HG02885 (cell line): ENCODE data around the gene XYLT1.
"Not testable (repeated sequence)": the region's sequence is repeated elsewhere in the genome, so short reads cannot be mapped to it uniquely, and the experiment has no call there.

ENCODE experiments used
- ATAC-seq: cut with Tn5 transposase; IDR thresholded peaks from one replicate; pipeline ENCODE4 v1.9.1; 2021; ENCODE audit warnings: mild to moderate bottlenecking; ENCODE audit not compliant: unreplicated experiment, poor library complexity

The XYLT1 gene, protein sequence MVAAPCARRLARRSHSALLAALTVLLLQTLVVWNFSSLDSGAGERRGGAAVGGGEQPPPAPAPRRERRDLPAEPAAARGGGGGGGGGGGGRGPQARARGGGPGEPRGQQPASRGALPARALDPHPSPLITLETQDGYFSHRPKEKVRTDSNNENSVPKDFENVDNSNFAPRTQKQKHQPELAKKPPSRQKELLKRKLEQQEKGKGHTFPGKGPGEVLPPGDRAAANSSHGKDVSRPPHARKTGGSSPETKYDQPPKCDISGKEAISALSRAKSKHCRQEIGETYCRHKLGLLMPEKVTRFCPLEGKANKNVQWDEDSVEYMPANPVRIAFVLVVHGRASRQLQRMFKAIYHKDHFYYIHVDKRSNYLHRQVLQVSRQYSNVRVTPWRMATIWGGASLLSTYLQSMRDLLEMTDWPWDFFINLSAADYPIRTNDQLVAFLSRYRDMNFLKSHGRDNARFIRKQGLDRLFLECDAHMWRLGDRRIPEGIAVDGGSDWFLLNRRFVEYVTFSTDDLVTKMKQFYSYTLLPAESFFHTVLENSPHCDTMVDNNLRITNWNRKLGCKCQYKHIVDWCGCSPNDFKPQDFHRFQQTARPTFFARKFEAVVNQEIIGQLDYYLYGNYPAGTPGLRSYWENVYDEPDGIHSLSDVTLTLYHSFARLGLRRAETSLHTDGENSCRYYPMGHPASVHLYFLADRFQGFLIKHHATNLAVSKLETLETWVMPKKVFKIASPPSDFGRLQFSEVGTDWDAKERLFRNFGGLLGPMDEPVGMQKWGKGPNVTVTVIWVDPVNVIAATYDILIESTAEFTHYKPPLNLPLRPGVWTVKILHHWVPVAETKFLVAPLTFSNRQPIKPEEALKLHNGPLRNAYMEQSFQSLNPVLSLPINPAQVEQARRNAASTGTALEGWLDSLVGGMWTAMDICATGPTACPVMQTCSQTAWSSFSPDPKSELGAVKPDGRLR

DNA sequence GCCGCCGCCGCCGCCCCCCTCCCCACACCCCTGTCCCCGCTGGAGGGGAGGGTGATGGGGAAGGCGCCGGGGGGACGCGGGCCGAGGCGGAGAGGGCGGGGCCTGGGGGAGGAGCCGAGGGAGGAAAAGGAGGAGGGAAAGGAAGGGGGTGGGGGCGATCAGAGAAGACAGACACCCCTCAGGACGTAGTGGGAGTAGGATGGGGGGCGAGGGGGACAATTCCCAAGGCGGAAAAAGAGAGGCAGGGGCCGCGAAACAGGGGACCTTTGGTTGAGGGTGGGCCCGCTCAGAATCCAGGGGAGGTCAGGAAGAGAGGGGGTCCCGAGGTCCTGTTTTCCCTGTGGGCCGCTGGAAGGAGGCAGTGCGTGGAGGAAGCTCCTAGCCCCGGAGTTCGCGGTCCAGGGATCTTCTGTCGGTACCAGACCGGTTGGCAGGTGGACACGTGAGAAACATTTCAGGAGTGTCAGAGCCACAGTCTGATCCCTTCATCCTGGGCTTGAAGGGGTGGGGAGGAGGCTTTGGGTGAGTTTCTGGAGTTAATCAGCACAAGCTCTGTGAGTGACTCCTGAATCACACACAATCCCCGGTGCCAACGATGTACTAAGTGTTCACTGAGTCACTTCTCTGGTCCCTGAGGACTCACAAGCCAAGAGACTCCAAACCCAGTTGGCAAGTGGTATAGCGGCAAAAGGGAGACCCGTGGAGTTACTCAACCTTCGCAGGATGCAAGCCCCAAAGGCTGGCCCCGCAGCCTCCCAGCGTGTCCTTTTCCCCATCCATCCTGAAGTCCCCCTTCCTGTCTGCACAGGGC is at the start of gene XYLT1:
TSS of gene XYLT1 (minus strand) at position 53 of the 811 bp plus-strand sequence. CDS start 164 bp downstream, outside the sequence.
- no peak for ATAC-seq

DNA sequence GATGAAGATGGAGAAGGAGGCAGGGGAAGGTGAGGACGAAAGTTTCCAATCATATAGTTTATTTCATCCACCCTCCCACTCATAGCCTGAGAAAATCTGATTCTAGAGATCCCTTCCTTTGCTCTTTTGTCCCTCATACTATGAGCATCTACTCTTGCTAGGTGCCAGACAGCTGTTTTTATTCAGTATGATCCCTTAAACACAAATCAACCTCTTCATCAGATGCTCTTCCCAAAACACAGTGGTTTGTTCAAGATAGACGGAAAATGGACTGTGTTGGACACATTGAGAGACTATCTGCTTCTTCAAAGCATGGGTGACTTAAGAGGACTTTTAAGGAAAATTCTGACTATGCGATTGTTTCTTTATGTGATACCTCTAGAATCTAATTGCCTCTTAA is 49.4 kb upstream of the XYLT1 start:
- ATAC-seq: no peak

DNA sequence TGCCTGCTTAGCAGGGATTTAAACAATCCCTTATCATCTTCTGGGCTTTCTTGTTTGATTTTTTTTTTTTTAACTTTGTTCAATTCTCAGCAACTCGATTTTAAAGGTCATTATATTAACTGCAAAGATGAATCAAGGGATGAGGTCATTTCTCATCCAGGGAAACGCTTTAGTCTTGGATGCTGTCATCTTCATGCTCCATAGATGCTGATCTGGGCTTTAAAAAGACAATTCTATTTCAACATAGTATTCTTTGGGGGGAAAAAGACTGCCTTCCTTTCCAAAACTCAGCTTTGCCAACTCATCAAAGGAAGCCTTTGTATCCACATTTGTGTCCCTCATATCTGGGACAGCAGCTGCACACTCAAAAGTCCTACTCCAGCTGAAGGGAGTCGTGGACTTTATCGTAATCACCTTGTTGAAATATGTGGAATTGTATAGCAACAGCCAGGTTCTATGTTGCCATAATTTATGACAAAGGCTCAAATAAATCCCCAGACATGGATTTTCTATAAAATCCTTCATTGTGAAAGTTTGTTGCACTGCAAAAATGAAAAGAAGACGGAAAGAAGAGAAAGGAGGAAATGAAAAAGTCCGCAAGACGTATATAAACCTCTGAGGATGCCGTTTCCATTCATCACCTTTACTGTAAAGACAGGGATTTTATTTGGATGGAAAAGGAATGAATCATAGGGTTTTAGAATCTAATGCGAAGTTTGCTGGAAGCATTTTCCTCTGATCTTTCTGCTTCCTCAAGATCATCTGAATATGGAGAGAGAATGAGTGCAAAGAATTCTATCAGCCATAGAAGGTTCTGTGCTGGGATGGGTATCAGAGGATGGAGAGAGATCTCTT is 48.6 kb upstream of the XYLT1 start:
- ATAC-seq: no peak

DNA sequence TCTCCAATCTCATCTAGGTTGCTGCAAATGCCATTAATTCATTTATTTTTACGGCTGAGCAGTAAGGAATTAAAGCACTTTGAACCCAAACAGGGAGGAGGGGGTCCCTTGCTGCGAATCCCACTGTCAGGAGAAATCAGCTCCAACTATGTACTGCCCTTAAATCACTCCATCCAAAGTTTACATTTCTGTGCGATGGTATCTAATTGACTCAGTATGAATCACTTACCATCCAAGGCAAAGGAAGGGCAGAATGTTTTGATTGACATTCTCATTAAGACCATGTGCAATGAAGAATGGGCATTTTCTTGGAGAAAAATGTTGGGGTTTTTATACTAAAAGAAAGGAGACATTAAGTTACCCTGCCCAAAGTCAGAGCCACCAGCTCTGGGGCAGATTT is 47.7 kb upstream of the XYLT1 start:
- ATAC-seq: no peak

DNA sequence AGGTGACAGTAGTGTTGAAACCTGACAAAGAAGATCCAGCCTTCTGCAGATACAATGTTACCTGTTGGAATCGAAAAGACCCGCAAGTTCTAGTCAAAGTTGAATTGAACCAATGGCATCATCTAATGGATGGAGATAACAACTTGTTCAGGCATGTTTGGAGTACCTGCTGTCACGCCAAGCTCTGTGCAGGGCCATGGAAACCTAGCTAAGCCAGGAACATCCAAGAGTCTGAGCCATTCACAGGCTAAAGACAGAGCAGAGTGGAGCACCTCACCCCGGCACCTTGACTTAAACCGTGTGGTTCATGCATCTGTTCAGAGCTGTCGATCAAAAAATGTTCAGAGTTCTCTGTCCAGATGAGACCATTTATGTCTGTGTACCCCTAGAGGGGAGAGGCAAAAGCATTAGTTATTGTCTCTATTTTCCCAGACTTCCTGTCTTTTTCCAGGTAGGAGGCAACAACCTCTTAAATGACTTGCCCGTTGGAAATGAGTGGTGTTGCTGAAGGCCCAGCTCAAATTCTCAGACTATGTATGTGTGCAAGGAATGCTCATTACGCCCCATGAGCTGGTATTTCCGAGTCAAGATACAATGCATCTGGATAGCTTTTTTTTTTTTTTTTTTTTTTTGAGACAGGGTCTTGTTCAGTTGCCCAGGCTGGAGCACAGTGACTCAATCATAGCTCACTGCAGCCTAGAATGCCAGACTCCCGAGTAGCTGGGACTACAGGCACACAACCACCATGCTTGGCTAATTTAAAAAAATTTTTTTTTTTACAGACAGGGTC is 44.9 kb upstream of the XYLT1 start:
- ATAC-seq: no peak

DNA sequence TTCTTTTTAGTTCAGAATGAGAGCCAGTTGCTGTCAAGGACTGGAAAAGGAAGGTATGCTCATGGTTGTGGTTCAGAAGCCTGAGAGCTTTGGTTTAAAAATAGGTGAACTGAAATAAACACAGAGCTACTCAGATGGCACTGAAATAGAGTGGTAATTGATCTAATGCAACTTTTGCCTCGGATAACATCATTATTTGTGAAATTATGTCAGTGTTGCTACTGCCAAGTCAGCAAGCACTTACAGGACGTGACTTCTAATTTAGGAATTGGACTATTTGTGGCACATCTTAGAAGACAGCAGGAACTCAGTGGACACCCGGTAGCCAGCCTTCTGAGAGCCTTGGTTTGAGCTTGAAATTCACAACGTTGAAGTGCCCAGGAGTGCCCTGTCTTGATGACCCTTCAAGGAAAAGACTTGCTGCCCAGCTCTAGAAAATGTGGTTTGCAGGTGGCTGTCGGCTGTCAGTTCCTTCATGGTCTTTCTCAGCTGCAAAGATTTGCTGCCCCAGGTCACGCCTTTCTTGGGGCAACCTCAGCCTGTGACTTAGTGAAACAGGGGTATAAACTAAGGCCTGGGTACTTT is 42.0 kb upstream of the XYLT1 start:
- no peak for ATAC-seq

DNA sequence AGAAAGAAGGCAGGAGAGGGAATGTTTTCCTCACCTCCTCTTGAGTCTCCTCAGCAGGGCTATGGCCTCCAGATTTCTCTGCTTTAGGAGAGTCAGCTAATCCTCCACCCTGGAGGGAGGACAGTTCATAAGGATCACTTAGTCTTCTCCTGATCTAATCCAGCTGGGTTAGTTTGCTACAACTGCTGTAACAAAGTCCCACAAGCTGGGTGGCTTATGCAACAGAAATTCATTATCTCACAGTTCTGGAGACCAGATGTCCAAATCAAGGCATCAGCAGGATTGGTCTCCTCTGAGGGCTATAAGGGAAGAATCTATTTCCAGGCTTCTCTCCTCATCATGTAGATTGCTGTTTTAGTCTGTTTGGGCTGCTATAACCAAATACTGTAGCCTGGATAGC is 40.6 kb upstream of the XYLT1 start:
- no peak for ATAC-seq

DNA sequence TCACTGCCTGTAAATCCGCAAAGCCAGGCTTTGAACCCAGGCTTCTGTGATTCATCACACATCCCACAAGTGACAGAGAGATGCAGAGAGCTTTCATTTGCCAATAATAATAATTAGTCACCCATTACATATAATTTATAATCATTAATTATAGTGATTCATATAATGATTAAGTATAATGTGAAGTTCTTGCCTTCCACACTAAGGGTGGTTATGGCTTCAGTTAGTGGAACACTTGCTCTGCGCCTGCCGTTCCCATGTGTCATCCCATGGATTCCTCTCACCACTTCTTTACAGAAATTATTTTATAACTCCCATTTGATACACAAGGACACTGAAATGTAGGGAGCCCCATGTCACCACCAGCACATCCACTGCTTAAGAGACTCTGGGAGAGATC is 39.8 kb upstream of the XYLT1 start:
- no peak for ATAC-seq

DNA sequence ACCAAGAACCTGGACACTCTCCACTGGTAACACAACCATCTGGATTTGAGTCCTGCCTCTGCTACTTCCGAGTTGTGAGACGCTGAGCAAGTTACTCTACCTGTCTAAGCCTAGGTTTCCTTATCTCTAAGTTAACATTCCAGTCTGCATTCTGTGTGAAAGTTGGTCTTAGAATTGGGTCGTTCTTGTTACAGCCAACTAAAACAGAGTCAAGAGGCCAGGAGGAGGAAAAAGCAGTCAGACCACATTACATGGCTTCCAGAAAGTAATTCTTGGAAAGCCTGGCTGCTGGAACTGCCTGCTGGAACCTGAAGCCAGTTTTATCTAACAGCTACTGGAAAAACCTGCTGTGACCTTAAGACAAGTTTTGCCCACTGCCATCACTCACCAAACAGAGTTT is 38.4 kb upstream of the XYLT1 start:
- no peak for ATAC-seq

DNA sequence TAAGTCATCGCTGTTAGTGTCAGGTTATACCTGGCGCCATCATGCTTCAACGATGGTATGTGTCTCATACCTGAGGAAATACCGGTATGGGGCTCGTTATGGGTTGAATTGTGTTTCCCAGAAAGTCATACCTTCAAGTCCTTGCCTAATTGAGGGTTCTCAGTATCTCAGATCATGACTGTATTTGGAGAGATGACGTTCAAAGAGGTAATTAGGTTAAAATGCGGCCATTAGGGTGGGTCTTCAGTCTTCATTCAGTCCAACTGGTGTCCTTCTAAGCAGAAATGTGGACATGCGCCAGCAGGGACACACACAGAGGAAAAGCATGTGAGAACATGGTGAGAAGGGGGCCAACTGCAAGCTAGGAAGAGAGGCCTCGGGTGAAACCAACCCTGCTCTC is 37.5 kb upstream of the XYLT1 start:
- ATAC-seq: no peak

DNA sequence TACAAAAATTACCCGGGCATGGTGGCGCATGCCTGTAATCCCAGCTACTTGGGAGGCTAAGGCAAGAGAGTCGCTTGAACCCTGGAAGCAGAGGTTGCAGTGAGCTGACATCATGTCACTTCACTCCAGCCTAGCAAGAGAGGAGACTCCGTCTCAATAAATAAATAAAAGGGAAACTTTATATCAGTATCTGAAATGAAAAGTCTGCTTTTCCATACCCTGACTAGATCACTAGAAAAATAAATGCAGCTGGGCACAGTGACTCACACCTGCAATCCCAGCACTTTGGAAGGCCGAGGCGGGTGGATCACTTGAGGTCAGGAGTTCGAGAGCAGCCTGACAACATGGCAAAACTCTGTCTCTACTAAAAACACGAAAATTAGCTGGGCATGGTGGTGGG is 36.8 kb upstream of the XYLT1 start:
- not testable (repeated sequence) for ATAC-seq

DNA sequence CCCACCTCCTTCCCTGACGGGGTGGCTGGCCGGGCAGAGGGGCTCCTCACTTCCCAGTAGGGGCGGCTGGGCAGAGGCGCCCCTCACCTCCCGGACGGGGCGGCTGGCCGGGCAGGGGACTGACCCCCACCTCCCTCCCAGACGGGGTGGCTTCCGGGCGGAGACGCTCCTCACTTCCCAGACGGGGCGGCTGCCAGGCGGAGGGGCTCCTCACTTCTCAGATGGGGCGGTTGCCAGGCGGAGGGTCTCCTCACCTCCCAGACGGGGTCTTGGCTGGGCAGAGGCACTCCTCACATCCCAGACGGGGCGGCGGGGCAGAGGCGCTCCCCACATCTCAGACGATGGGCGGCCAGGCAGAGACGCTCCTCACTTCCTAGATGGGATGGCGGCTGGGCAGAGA is 35.1 kb upstream of the XYLT1 start:
- ATAC-seq: not testable (repeated sequence)

DNA sequence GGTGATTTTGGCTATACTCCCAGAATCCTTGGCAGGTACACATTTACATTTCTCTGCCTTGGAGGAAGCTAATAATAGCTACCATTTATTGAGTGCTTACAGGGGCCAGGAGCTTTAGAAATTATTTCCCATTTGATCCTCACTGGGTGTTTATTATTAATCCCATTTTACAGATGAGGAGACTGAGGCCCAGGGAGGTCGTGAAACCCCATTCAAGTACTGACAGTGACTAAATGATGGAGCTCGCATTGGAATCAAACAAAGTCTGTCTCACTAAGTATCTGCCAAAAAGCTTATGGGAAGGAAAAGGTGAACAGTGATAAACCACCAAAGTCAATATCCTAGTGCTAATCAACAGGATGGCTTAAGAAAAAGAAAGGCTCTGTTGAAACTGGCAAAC is 33.3 kb upstream of the XYLT1 start:
- ATAC-seq: no peak

DNA sequence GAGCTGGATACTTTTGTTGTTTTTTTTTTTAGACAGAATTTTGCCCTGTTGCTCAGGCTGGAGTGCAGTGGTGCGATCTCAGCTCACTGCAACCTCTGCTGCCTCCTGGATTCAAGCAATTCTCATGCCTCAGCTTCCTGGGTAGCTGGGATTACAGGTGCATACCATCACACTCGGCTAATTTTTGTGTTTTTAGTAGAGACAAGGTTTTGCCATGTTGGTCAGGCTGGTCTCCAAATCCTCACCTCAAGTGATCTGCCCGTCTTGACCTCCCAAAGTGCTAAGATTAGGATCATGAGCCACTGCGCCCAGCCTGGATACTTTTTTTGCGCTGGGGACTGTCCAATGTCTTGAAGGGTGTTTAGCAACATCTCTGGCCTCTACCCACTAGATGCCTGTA is 32.6 kb upstream of the XYLT1 start:
- ATAC-seq: no peak

DNA sequence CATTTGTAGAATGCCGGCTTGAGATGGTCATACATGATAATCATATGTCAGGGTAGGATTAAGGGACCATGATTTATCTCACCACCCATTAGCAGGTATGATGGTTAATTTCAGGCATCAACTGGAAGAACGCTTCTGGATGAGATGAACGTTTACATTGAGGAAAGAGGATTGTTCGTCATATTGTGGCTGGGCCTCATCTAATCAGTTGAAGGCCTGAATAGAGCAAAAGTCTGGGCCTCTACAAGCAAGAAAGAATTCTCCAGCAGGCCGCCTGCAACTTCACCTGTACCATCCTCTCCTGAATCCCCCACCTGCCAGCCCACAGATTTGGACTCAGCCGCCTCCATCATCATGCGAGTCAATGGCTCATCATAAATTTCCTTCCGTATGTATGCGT is 30.6 kb upstream of the XYLT1 start:
- ATAC-seq: no peak

DNA sequence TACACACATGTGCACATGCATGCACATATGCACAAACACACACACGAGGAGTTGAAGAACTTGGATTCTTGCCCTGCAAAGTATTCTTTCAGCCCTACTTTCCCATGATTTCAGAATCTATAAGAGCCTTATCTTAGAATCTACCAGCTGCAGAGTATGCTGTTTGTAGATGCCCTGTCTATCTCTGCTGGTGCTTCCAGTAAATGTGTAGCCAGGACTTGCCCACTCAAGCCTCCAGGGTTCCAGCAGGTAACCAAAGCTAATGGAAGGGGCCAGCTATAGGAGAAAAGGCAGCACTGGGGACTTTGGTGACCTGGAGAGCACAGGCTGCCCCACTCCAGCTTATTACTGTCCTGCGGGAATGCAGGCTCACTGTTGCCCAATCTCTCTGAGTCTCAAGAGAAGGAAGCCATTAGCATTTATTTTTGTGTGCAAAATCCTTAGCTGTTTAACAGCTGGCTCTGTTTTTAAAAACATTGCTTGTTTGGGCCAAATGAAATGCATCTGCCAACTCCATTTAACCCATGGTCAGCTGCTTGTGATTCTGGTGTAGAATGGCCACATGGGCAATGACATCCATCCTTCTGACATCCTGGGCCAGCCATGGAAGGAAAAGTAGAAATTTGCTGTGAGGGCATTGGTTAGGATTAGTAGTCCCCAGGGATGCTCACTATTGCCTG is 28.6 kb upstream of the XYLT1 start:
- ATAC-seq: no peak

DNA sequence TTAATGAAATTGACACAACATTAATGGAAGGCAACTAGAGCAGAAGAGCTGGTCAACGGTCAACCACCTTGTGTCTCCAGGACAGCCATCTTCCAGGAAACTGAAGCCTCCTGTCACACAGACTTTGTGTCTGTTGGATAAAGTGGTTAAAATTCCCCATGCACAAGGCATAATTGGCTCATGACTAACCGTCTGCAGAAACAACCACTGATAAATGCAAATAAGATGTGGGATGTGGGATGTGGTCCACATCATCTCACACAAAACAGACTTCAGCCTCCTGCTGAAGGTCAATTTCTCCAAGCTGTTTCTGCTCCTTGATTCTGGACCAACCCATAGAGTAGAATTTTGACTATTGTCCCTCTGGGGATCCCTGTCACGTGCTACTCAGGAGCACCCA is 26.9 kb upstream of the XYLT1 start:
- no peak for ATAC-seq

DNA sequence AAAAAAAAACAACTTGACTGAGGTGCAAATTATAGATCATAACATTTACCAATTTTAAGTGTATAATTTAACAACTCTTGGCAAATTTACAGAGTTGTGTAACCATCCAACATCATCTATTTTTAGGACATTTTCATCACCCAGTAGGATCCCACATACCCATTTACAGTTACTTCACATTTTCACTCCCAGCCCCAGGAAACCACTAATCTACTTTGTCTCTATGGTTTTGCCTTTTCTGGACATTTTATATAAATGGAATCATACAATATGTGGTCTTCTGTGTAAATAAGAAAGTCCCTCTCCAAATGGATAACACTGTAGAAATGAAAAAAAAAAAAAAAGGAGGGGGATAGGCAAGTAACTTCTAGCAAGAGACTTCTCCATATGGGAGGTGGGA is 26.1 kb upstream of the XYLT1 start:
- ATAC-seq: no peak
